ENCODE measurements around the gene GNG8. TPM values are rescaled to one million over a fixed set of nuclear protein-coding genes. Genes with fewer than 3 reads are reported as not detected.

GNG8 gene
- not detected in 2 replicates for total RNA-seq (ENCODE audit: low replicate concordance)

GRCh38 chr19:46635920-46636761, at the start of gene GNG8:
Gene GNG8 (minus strand): TSS chr19:46636202. CDS start chr19:46634682, 1,520 bp downstream.
- H3K4me3 ChIP-seq (ENCODE audit: low read depth, low read length), result no peak within 1 kb of the TSS
- TF ChIP-seq CTCF (IDR thresholded peaks at IDR 0.05; ENCODE audit: insufficient read depth, low read length), result no peak
- DNase-seq (ENCODE audit: low read depth), result no peak

- TF ChIP-seq CTCF (IDR thresholded peaks at IDR 0.05; ENCODE audit: insufficient read depth, low read length), result no peak
- no peak for DNase-seq (ENCODE audit: low read depth)
- no peak overlapping the region for H3K4me3 ChIP-seq (ENCODE audit: low read depth, low read length)
Observed at GRCh38 chr19:46685189-46685588, 49.2 kb upstream of the GNG8 start.

- DNase-seq (ENCODE audit: low read depth), result no peak
- TF ChIP-seq CTCF (IDR thresholded peaks at IDR 0.05; ENCODE audit: insufficient read depth, low read length), result no peak
- no peak overlapping the region for H3K4me3 ChIP-seq (ENCODE audit: low read depth, low read length)
Observed at GRCh38 chr19:46678110-46678732, 42.2 kb upstream of the GNG8 start.

- DNase-seq (ENCODE audit: low read depth), result no peak
- H3K4me3 ChIP-seq (ENCODE audit: low read depth, low read length), result no peak overlapping the region
- TF ChIP-seq CTCF (IDR thresholded peaks at IDR 0.05; ENCODE audit: insufficient read depth, low read length), result no peak
Observed at GRCh38 chr19:46674416-46675178, 38.6 kb upstream of the GNG8 start.

GRCh38 chr19:46670813-46671212, 34.8 kb upstream of the GNG8 start:
- no peak for TF ChIP-seq CTCF (IDR thresholded peaks at IDR 0.05; ENCODE audit: insufficient read depth, low read length)
- DNase-seq (ENCODE audit: low read depth), result no peak
- no peak overlapping the region for H3K4me3 ChIP-seq (ENCODE audit: low read depth, low read length)

- DNase-seq (ENCODE audit: low read depth), result no peak
- no peak overlapping the region for H3K4me3 ChIP-seq (ENCODE audit: low read depth, low read length)
- TF ChIP-seq CTCF (IDR thresholded peaks at IDR 0.05; ENCODE audit: insufficient read depth, low read length), result no peak
Observed at GRCh38 chr19:46668662-46669061, 32.7 kb upstream of the GNG8 start.
